PC-9 (cell line): Measurements from ENCODE around the gene PTPN13.

Source experiments
- CTCF ChIP-seq: fragments of 200-600 bp; sonication (generic); conservative IDR thresholded peaks from 2 replicates; pipeline ENCODE4 v1.6.1; 2017; ENCODE audit warnings: mixed run types, antibody characterized with exemption, mild to moderate bottlenecking, moderate library complexity
- EZH2 ChIP-seq: fragments of 200-600 bp; sonication (generic); IDR thresholded peaks from 2 replicates; pipeline ENCODE4 v1.8.0; 2017; ENCODE audit warnings: antibody characterized with exemption, low read depth

GRCh38 chr4:86840858-86841257, 246.7 kb downstream of the PTPN13 start:
- no peak for TF ChIP-seq CTCF
- TF ChIP-seq EZH2: no peak
